CD8-positive, alpha-beta memory T cell (primary cell): Measurements from ENCODE around the gene DYNC1H1. TPM values are rescaled to one million over a fixed set of nuclear protein-coding genes. Genes with fewer than 3 reads are reported as not detected.
A peak's percentile ranks its signal among the peaks of the same experiment; 100 is the strongest.

Experiments
- CTCF ChIA-PET: fragments of 350-600 bp; sonication (Branson Sonifier 250); formaldehyde crosslinking; loops from one replicate; lab custom pipeline; 2021; ENCODE audit warnings: antibody characterized with exemption; lab: Charles Lee
- POLR2A ChIA-PET: fragments of 350-600 bp; sonication (Branson Sonifier 250); formaldehyde crosslinking; loops from one replicate; lab custom pipeline; 2021; ENCODE audit warnings: antibody characterized with exemption; lab: Charles Lee
- DNase-seq, 5 donors: peaks; one replicate each; pipeline versions ENCODE4 v3.0.0 to v3.0.0-alpha.2; 2020 to 2022; ENCODE audit warnings: mixed read lengths in 1 of 5
- H3K27ac ChIP-seq: one replicate; pipeline ENCODE4 v1.7.0; 2013; ENCODE audit warnings: low read depth, mild to moderate bottlenecking, low read length, moderate library complexity
- H3K27me3 ChIP-seq: 2 replicates; pipeline ENCODE4 v1.7.0; 2013; ENCODE audit warnings: low read length, mild to moderate bottlenecking; ENCODE audit not compliant: insufficient read depth, poor library complexity, severe bottlenecking
- H3K36me3 ChIP-seq: 2 replicates; pipeline ENCODE4 v1.7.0; 2013; ENCODE audit warnings: mild to moderate bottlenecking, low read length, moderate library complexity; ENCODE audit not compliant: insufficient read depth
- H3K4me1 ChIP-seq: 2 replicates; pipeline ENCODE4 v1.7.0; 2013; ENCODE audit warnings: mild to moderate bottlenecking, low read length, moderate library complexity; ENCODE audit not compliant: insufficient read depth
- H3K4me3 ChIP-seq: 2 replicates; pipeline ENCODE4 v1.7.0; 2013; ENCODE audit warnings: mild to moderate bottlenecking, low read length
- H3K9me3 ChIP-seq: 2 replicates; pipeline ENCODE4 v1.7.0; 2013; ENCODE audit warnings: mild to moderate bottlenecking, low read length
- H3K27ac Mint-ChIP-seq, 8 donors: one replicate each; pipeline ENCODE4 v1.8.0; 2020 to 2021; ENCODE audit warnings: mixed read lengths in 8 of 8, mild to moderate bottlenecking in 6 of 8, inconsistent platforms in 3 of 8, moderate library complexity in 3 of 8
- H3K27me3 Mint-ChIP-seq, 2 donors: one replicate each; pipeline ENCODE4 v1.8.0; 2020 to 2021; ENCODE audit warnings: mixed read lengths in 2 of 2, mild to moderate bottlenecking in 1 of 2, moderate library complexity in 1 of 2
- H3K36me3 Mint-ChIP-seq, 3 donors: one replicate each; pipeline ENCODE4 v1.8.0; 2020 to 2021; ENCODE audit warnings: mixed read lengths in 3 of 3, inconsistent platforms in 1 of 3, mild to moderate bottlenecking in 1 of 3
- H3K4me1 Mint-ChIP-seq, 3 donors: one replicate each; pipeline ENCODE4 v1.8.0; 2020 to 2021; ENCODE audit warnings: mixed read lengths in 3 of 3, inconsistent platforms in 1 of 3, mild to moderate bottlenecking in 1 of 3
- H3K4me3 Mint-ChIP-seq, 7 donors: one replicate each; pipeline ENCODE4 v1.8.0; 2020 to 2021; ENCODE audit warnings: mixed read lengths in 7 of 7, mild to moderate bottlenecking in 6 of 7, moderate library complexity in 4 of 7, inconsistent platforms in 2 of 7
- H3K9me3 Mint-ChIP-seq, 5 donors: one replicate each; pipeline ENCODE4 v1.8.0; 2020 to 2022; ENCODE audit warnings: mixed read lengths in 5 of 5, mild to moderate bottlenecking in 3 of 5, moderate library complexity in 2 of 5, inconsistent platforms in 1 of 5
- polyA plus RNA-seq: library from polyadenylated mRNA; unstranded; fragments of 300-500 nt; fragmentation: Illumina TruSeq; gene quantifications from one replicate; pipeline ENCODE4 v1.2.3, GENCODE V29; 2021
- total RNA-seq, 2 experiments: library from RNA; stranded (reverse); gene quantifications; one replicate each; pipeline ENCODE4 v1.2.3, GENCODE V29; 2021

Gene DYNC1H1
- total and polyA plus RNA-seq, 3 experiments from 2014 or later, result 59.7 to 249 (median 241) TPM

DNA sequence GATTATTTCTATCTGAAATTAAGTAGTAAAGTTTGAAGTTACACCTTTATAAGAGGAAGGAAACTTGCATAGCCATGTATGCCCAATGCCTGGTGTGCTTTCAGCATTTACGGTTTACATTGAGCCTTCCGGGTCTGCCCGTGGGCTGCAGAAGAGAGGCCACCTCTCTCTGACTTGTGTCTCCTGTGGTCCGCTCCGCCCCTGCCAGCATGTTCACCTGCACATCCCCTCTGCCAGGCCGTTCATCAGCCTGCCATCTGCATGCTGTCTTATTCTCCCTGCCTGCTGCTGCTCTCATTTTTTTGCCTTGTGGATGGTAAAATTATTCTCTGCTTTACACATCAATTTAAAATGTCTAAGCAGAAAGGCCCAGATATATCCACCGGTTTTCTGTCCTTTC lies 41.5 kb upstream of the DYNC1H1 start:
- Mint-ChIP-seq H3K27ac (peak overlapping the region in 4 of 8 donors; percentile 4 to 83 (median 56)), H3K4me1 (peaks cover 0 to 1% (median 0%) of the 10 kb centered on the region in 3 donors), H3K9me3 (no peaks in the 10 kb centered on the region), H3K27me3 (no peaks in the 10 kb centered on the region), H3K4me3 (no peak overlapping the region), H3K36me3 (peaks cover 0 to 82% (median 17%) of the 10 kb centered on the region in 3 donors)
- POLR2A ChIA-PET, result no interaction called here
- no peaks in the 10 kb centered on the region for H3K4me1 ChIP-seq
- no peaks in the 10 kb centered on the region for H3K9me3 ChIP-seq
- H3K36me3 ChIP-seq, result peaks cover 26% of the 10 kb centered on the region
- no peak for DNase-seq
- H3K4me3 ChIP-seq, result no peak overlapping the region
- no peaks in the 10 kb centered on the region for H3K27me3 ChIP-seq
- H3K27ac ChIP-seq, result no peak overlapping the region
- CTCF ChIA-PET, result no interaction called here

DNA sequence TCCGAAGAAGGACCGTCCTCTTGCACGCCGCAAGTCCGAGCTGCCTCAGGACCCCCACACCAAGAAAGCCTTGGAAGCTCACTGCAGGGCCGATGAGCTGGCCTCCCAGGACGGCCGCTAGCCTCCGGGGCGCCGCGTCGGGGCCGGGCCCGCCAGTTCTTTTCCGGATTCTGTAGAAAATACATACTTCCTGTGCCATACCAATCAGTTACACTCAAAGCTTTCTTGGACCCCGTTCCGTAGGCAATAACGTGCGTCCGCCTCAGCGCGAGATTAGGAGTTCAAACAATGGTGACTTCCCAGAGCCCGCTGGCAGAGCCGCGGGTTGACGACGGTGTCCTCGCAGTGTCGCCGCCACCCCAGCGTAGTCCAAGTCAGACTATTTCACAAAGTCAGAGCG lies 39.2 kb upstream of the DYNC1H1 start:
- ChIA-PET POLR2A (interaction anchor here (0.5 to 1.0 kb wide), 2 partner anchors 11 to 23 kb away, joined by 3 to 4 read pairs; no protein-coding TSS in a partner anchor), CTCF (no interaction called here)
- H3K27me3 Mint-ChIP-seq, result no peaks in the 10 kb centered on the region
- H3K27ac Mint-ChIP-seq, result peak overlapping the region in 3 of 8 donors; percentile 28 to 54 (median 34)
- H3K4me3 Mint-ChIP-seq, result no peak overlapping the region
- H3K36me3 Mint-ChIP-seq, result peaks cover 0 to 82% (median 14%) of the 10 kb centered on the region in 3 donors
- Histone ChIP-seq H3K27ac (no peak overlapping the region), H3K36me3 (peaks cover 24% of the 10 kb centered on the region), H3K27me3 (no peaks in the 10 kb centered on the region), H3K4me1 (no peaks in the 10 kb centered on the region), H3K4me3 (no peak overlapping the region), H3K9me3 (no peaks in the 10 kb centered on the region)
- H3K4me1 Mint-ChIP-seq, result peaks cover 0 to 2% (median 0%) of the 10 kb centered on the region in 3 donors
- no peaks in the 10 kb centered on the region for H3K9me3 Mint-ChIP-seq
- DNase-seq, result no peak

DNA sequence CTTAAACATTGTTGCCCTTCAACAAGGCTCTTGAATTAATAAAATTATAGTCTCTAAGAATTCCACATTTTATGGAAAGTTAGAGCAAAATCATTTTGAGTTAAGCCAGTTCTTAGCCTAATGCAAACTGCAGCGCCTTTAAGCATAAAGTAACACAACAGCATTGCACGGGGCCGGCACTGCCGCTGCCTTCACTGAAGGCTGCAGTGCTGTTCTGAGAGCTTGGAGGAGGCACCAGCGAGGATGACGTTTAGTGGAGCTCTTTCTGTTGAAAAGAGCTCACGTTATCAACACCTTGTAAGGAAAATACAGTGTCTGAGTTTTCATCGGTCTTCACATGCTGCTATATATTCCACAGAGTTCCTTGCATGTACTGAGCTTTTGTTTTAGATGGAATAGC lies 38.3 kb upstream of the DYNC1H1 start:
- Mint-ChIP-seq H3K27me3 (no peaks in the 10 kb centered on the region), H3K27ac (no peak overlapping the region), H3K4me3 (no peak overlapping the region), H3K36me3 (peaks cover 0 to 73% (median 11%) of the 10 kb centered on the region in 3 donors), H3K4me1 (peaks cover 0 to 2% (median 0%) of the 10 kb centered on the region in 3 donors), H3K9me3 (no peaks in the 10 kb centered on the region)
- ChIA-PET CTCF (interaction anchor here (0.8 kb wide), 1 partner anchor 219 kb away, joined by 3 read pairs; no protein-coding TSS in a partner anchor), POLR2A (no interaction called here)
- H3K9me3 ChIP-seq, result no peaks in the 10 kb centered on the region
- peaks cover 22% of the 10 kb centered on the region for H3K36me3 ChIP-seq
- no peak overlapping the region for H3K27ac ChIP-seq
- H3K4me1 ChIP-seq, result no peaks in the 10 kb centered on the region
- H3K4me3 ChIP-seq, result no peak overlapping the region
- no peaks in the 10 kb centered on the region for H3K27me3 ChIP-seq
- DNase-seq, result no peak

DNA sequence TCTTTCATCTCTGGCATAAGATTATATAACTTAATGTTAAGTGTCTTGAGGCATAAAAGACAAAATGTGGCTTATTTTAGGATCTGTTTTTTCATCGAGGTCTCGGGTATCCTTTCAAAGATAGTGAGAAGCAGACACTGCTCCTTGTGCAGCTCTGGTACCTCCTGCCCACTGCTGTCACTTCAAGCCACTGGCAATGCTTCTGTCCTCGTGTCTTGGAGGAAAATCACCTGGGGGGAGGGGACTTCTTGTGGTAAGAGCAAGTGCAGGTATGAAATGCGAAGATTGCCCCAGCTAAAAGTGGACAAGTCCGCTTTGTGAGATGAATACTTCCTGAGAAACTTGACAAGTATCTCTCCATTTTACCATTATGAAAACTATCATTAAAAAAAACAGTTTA lies 37.8 kb upstream of the DYNC1H1 start:
- Histone ChIP-seq H3K27me3 (no peaks in the 10 kb centered on the region), H3K4me3 (no peak overlapping the region), H3K27ac (no peak overlapping the region), H3K36me3 (peaks cover 17% of the 10 kb centered on the region), H3K4me1 (no peaks in the 10 kb centered on the region), H3K9me3 (no peaks in the 10 kb centered on the region)
- H3K36me3 Mint-ChIP-seq, result peaks cover 0 to 68% (median 11%) of the 10 kb centered on the region in 3 donors
- CTCF ChIA-PET, result interaction anchor here (0.8 kb wide), 1 partner anchor 220 kb away, joined by 3 read pairs; no protein-coding TSS in a partner anchor
- H3K27me3 Mint-ChIP-seq, result no peaks in the 10 kb centered on the region
- POLR2A ChIA-PET, result no interaction called here
- peak overlapping the region in 3 of 8 donors; percentile 17 to 66 (median 43) for H3K27ac Mint-ChIP-seq
- H3K4me3 Mint-ChIP-seq, result no peak overlapping the region
- no peaks in the 10 kb centered on the region for H3K9me3 Mint-ChIP-seq
- DNase-seq, result no peak
- H3K4me1 Mint-ChIP-seq, result peaks cover 0 to 2% (median 0%) of the 10 kb centered on the region in 3 donors

DNA sequence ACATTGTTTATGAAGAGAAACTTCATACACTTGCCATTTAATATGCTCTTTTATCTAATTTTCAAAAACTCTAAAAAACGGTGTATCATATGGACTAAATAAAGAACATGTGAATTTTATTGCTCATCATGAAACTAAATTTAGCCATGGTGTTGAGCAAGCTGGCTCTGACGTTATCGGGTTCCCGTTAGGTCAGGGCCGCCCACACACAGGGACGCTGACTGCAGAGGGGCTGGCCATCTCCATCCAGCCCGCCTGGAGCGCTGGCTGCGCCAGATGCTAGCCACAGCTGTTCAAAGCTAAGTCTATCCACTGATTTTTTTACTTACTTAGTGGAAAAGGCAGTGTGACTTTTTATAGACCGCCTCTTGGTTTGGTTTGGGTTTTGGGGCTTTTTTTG lies 36.5 kb upstream of the DYNC1H1 start:
- ChIA-PET CTCF (no interaction called here), POLR2A (no interaction called here)
- Mint-ChIP-seq H3K4me3 (no peak overlapping the region), H3K36me3 (peaks cover 0 to 61% (median 8%) of the 10 kb centered on the region in 3 donors), H3K27me3 (no peaks in the 10 kb centered on the region), H3K9me3 (no peaks in the 10 kb centered on the region), H3K4me1 (peaks cover 0 to 2% (median 0%) of the 10 kb centered on the region in 3 donors), H3K27ac (peak overlapping the region in 2 of 8 donors; percentile 54 to 64)
- H3K27ac ChIP-seq, result no peak overlapping the region
- H3K9me3 ChIP-seq, result no peaks in the 10 kb centered on the region
- no peaks in the 10 kb centered on the region for H3K27me3 ChIP-seq
- DNase-seq, result no peak
- no peak overlapping the region for H3K4me3 ChIP-seq
- peaks cover 13% of the 10 kb centered on the region for H3K36me3 ChIP-seq
- no peaks in the 10 kb centered on the region for H3K4me1 ChIP-seq

DNA sequence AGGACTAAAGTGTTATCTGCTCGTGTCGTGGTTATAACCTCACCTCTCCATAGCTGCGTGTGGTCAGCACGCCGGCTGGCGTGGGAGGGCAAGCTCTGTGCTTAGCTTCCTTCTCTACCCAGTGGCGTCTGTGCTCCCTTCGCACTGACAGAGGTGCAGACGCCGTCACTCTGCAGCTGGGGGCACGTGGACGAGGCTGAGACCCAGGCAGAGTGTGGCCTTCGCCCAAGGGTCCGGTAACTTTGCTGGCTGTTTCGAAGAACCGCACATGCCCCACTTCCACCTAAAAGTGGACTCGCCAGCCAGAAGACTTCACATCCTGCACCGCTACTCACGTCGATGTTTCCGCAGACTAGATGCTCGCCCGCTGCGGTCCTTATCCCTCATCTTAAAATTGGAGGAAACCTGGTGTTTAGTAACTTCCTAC lies 35.9 kb upstream of the DYNC1H1 start:
- ChIA-PET CTCF (no interaction called here), POLR2A (interaction anchor here (0.5 kb wide), 1 partner anchor 158 kb away, joined by 3 read pairs; no protein-coding TSS in a partner anchor)
- Mint-ChIP-seq H3K27ac (peak overlapping the region in 4 of 8 donors; percentile 28 to 91 (median 59)), H3K9me3 (no peaks in the 10 kb centered on the region), H3K27me3 (no peaks in the 10 kb centered on the region), H3K4me1 (peaks cover 0 to 2% (median 0%) of the 10 kb centered on the region in 3 donors), H3K4me3 (no peak overlapping the region), H3K36me3 (peaks cover 0 to 55% (median 8%) of the 10 kb centered on the region in 3 donors)
- no peak for DNase-seq
- H3K27ac ChIP-seq, result no peak overlapping the region
- no peaks in the 10 kb centered on the region for H3K9me3 ChIP-seq
- peaks cover 13% of the 10 kb centered on the region for H3K36me3 ChIP-seq
- H3K27me3 ChIP-seq, result no peaks in the 10 kb centered on the region
- H3K4me1 ChIP-seq, result no peaks in the 10 kb centered on the region
- no peak overlapping the region for H3K4me3 ChIP-seq

DNA sequence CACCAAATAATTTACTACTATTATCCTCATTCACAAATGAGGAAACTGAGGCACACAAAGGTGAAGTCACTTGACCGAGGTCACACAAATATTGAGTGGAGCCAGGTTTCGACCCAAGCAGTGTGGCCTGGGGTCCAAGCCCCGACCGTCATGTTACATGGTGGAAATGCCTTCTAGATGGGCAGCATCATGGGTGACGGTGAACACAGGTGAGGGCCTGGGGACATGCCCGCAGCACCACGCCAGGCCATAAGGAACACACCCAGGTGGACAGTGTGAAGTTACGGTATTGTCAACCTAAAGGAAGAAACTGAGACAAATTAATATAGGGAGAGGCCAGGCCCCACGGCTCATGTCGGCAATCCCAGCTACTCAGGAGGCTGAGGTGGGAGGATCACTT lies 35.3 kb upstream of the DYNC1H1 start:
- ChIA-PET CTCF (no interaction called here), POLR2A (interaction anchor here (0.5 kb wide), 1 partner anchor 15 kb away, joined by 3 read pairs; no protein-coding TSS in a partner anchor)
- Mint-ChIP-seq H3K4me3 (no peak overlapping the region), H3K36me3 (peaks cover 0 to 48% (median 8%) of the 10 kb centered on the region in 3 donors), H3K9me3 (no peaks in the 10 kb centered on the region), H3K27me3 (no peaks in the 10 kb centered on the region), H3K27ac (peak overlapping the region in 7 of 8 donors; percentile 28 to 91 (median 61)), H3K4me1 (peaks cover 0 to 2% (median 0%) of the 10 kb centered on the region in 3 donors)
- Histone ChIP-seq H3K36me3 (peaks cover 13% of the 10 kb centered on the region), H3K27me3 (no peaks in the 10 kb centered on the region), H3K27ac (no peak overlapping the region), H3K4me3 (no peak overlapping the region), H3K9me3 (no peaks in the 10 kb centered on the region), H3K4me1 (no peaks in the 10 kb centered on the region)
- DNase-seq, result no peak

DNA sequence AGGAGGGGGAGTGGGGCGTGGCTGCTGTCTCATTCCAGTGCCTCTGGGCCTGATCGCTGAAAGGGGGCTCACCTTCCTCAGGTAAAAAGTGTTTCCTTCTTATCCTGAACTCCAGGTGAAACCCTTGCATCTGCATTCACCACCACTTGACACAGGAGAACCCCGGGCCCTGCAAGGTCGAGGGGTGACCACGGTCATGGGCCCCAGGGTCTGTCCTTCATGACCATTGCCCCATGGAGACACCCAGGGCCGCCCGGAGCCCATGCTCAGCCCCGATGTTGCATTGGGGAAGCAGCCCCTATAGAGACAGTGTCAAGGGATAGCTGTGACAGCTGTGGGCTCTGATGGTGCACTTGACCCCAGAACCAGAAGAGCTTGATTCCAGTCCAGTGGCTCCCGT lies 34.4 kb upstream of the DYNC1H1 start:
- POLR2A ChIA-PET, result interaction anchor here (0.5 kb wide), 1 partner anchor 862 kb away, joined by 9 read pairs; no protein-coding TSS in a partner anchor
- Histone ChIP-seq H3K4me1 (no peaks in the 10 kb centered on the region), H3K27ac (no peak overlapping the region), H3K4me3 (no peak overlapping the region), H3K9me3 (no peaks in the 10 kb centered on the region), H3K27me3 (no peaks in the 10 kb centered on the region), H3K36me3 (peaks cover 13% of the 10 kb centered on the region)
- no peak for DNase-seq
- Mint-ChIP-seq H3K27ac (peak overlapping the region in 3 of 8 donors; percentile 11 to 54 (median 23)), H3K27me3 (no peaks in the 10 kb centered on the region), H3K4me1 (peaks cover 0 to 2% (median 0%) of the 10 kb centered on the region in 3 donors), H3K36me3 (peaks cover 0 to 42% (median 5%) of the 10 kb centered on the region in 3 donors), H3K4me3 (no peak overlapping the region), H3K9me3 (no peaks in the 10 kb centered on the region)
- CTCF ChIA-PET, result no interaction called here
